Right kidney (tissue), 1 donor: ENCODE measurements around the gene ZNF438.

Experiments
- DNase-seq: peaks from one replicate; pipeline ENCODE4 v3.0.0-alpha.2; 2016

The ZNF438 gene

GRCh38 chr10:30883116-30883515 lies 148.5 kb downstream of the ZNF438 start:
- DNase-seq = no peak

- DNase-seq = no peak
These were observed 149.4 kb downstream of the ZNF438 start for GRCh38 chr10:30882281-30882680.

- no peak for DNase-seq
These were observed 152.7 kb downstream of the ZNF438 start for GRCh38 chr10:30878920-30879319.

- DNase-seq = no peak
These were observed 154.6 kb downstream of the ZNF438 start for GRCh38 chr10:30877111-30877510.

- DNase-seq = no peak
These were observed 158.3 kb downstream of the ZNF438 start for GRCh38 chr10:30873411-30873810.

- DNase-seq = no peak
These were observed 160.8 kb downstream of the ZNF438 start for GRCh38 chr10:30870896-30871295.

GRCh38 chr10:30869566-30869965 lies 162.1 kb downstream of the ZNF438 start:
- no peak for DNase-seq

GRCh38 chr10:30868611-30869010 lies 163.1 kb downstream of the ZNF438 start:
- DNase-seq = no peak

GRCh38 chr10:30866896-30867295 lies 164.8 kb downstream of the ZNF438 start:
- no peak for DNase-seq

- DNase-seq = no peak
These were observed 166.3 kb downstream of the ZNF438 start for GRCh38 chr10:30865141-30865926.

GRCh38 chr10:30863516-30864210 lies 168.0 kb downstream of the ZNF438 start:
- no peak for DNase-seq

GRCh38 chr10:30862486-30862885 lies 169.2 kb downstream of the ZNF438 start:
- no peak for DNase-seq

- no peak for DNase-seq
These were observed 169.7 kb downstream of the ZNF438 start for GRCh38 chr10:30861976-30862375.

- no peak for DNase-seq
These were observed 170.4 kb downstream of the ZNF438 start for GRCh38 chr10:30861221-30861620.

- no peak for DNase-seq
These were observed 173.2 kb downstream of the ZNF438 start for GRCh38 chr10:30858499-30858898.

GRCh38 chr10:30857803-30858202 lies 173.9 kb downstream of the ZNF438 start:
- DNase-seq = no peak

- DNase-seq = no peak
These were observed 176.5 kb downstream of the ZNF438 start for GRCh38 chr10:30855131-30855530.

GRCh38 chr10:30854656-30855055 lies 177.0 kb downstream of the ZNF438 start:
- DNase-seq = no peak

- no peak for DNase-seq
These were observed 178.6 kb downstream of the ZNF438 start for GRCh38 chr10:30853066-30853465.

- no peak for DNase-seq
These were observed 180.9 kb downstream of the ZNF438 start for GRCh38 chr10:30850776-30851175.

GRCh38 chr10:30849231-30850035 lies 182.2 kb downstream of the ZNF438 start:
- DNase-seq = no peak

- no peak for DNase-seq
These were observed 183.2 kb downstream of the ZNF438 start for GRCh38 chr10:30848396-30849032.

- DNase-seq = no peak
These were observed 184.0 kb downstream of the ZNF438 start for GRCh38 chr10:30847642-30848041.
